Fibroblast of villous mesenchyme (primary cell): Measurements from ENCODE around the gene SYNC. TPM values are rescaled to one million over a fixed set of nuclear protein-coding genes. Genes with fewer than 3 reads are reported as not detected.
"Not testable (repeated sequence)": the region's sequence is repeated elsewhere in the genome, so short reads cannot be mapped to it uniquely, and the experiment has no call there.

Experiments
- DNase-seq: peaks from one replicate; pipeline ENCODE4 v3.0.0-alpha.2; 2010; ENCODE audit warnings: low read depth
- H3K4me3 ChIP-seq: 2 replicates; pipeline ENCODE4 v1.5.1; 2011; ENCODE audit warnings: low read depth, mild to moderate bottlenecking, low read length
- CTCF ChIP-seq: IDR thresholded peaks from 2 replicates; pipeline ENCODE4 v1.5.1; 2012; ENCODE audit warnings: low read depth, mild to moderate bottlenecking, low read length; ENCODE audit not compliant: insufficient read depth
- small RNA-seq: library from RNA; depleted of rRNA; stranded (forward); fragments of <200 nt; gene quantifications from one replicate; pipeline ENCODE3, GENCODE V24; 2012
- total RNA-seq: library from RNA; depleted of rRNA; stranded (reverse); fragments of >200 nt; gene quantifications from 2 replicates; pipeline ENCODE4 v1.2.3, GENCODE V29; 2012

The SYNC gene
- total RNA-seq, 1 donor = 72.5 TPM

DNA sequence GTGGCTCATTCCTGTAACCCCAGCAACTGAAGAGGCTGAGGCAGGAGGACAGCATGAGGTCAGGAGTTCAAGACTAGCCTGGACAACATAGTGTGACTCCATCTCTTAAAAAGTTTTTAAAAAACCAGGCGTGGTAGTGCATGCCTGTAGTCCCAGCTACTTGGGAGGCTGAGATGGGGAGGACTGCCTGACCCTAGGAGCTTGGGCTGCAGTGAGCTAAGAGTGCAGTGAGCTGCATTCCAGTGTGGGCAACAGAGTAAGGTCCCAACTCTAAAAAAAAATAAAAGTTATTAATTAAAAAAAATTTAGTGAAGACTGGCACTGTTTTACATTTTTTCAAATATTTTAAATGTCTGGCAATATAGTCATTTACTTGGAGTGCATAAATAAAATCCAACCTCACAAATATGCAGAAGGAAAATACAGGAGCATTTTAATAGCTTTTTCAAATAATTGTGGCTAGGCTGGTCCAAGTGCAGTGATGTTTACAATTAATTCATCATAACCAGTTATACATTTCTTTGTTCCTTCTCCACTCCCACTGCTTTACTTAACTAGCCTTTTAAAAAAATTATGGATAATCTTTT lies 63.0 kb downstream of the SYNC start:
- DNase-seq = peak; percentile 18
- H3K4me3 ChIP-seq = no peak overlapping the region
- TF ChIP-seq CTCF = no peak

- no peak overlapping the region for H3K4me3 ChIP-seq
- TF ChIP-seq CTCF = no peak
- DNase-seq = no peak
Observed at GRCh38 chr1:32636914-32637645, 65.5 kb downstream of the SYNC start.

DNA sequence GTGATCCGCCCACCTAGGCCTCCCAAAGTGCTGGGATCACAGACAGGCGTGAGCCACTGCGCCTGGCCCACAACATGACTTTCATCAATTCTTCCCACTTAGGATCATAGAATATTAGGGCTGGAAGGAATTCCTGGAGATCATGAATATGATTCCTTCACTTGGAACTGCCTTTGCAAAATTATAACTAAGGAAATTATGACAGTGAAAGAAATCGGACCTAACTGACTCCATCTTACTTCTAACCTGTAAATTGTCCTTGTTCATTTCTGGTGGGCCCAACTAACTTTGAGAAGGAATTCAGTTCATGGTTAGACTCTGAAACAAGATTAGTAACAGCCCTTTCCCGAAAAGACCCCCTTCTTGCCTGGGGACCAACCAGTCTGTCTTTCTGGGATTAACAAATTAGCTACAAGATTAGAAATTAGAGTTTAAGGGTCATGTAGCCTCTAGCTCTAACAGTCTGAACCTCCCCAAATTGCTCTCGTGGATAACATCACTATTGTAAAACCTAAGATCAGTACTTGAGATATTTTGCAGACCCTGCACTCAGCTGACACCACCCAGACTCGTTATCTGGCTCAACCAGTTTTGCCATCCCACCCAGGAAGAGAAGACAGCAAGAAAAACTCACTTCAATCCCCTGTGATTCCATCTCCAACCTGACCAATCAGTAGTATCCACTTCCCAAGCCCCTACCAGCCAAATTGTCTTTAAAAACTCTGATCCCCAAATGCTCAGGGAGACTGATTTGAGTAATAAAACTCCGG lies 66.9 kb downstream of the SYNC start:
- no peak for TF ChIP-seq CTCF
- no peak overlapping the region for H3K4me3 ChIP-seq
- DNase-seq = no peak

GRCh38 chr1:32632829-32633228 lies 69.7 kb downstream of the SYNC start:
- DNase-seq = no peak
- TF ChIP-seq CTCF = no peak
- no peak overlapping the region for H3K4me3 ChIP-seq

DNA sequence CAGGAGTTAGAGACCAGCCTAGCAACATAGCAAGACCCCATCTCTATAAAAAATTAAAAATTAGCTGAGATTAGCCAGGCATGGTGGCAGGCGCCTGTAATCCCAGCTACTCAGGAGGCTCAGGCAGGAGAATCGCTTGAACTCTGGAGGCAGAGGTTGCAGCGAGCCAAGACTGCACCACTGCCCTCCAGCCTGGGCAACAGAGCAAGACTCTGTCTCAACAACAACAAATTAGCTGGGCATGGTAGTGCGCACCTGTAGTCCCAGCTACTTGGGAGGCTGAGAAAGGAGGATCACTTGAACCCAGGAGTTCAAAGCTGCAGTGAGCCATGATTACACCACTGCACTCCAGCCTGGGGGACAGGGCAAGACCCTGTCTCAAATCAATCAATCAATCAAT lies 72.4 kb downstream of the SYNC start:
- H3K4me3 ChIP-seq = not testable (repeated sequence)

More for the DNA sequence above, 72.4 kb downstream of the SYNC start:
- DNase-seq = not testable (repeated sequence)

Small RNAs within 50 kb of the gene (small RNA-seq; reads per million reads assigned to genes)
- gene RF00019 = not detected

Other genes with a start within 250 kb of the SYNC start
- not detected in 2 replicates for gene ZBTB8B, start 237.7 kb downstream of the SYNC start, total RNA-seq
- gene ZBTB8A, start 163.3 kb downstream of the SYNC start, total RNA-seq = 5.2 and 5.6 TPM in 2 replicates
- 34.5 and 44.5 TPM in 2 replicates for gene ZBTB8OS, start 52.2 kb downstream of the SYNC start, total RNA-seq
- gene RBBP4, start 51.6 kb downstream of the SYNC start, total RNA-seq = 98.9 and 138 TPM in 2 replicates
- gene YARS1, start 114.6 kb upstream of the SYNC start, total RNA-seq = 137 and 182 TPM in 2 replicates
- gene S100PBP, start 114.9 kb upstream of the SYNC start, total RNA-seq = 32.9 and 46.6 TPM in 2 replicates
- gene FNDC5, start 168.1 kb upstream of the SYNC start, total RNA-seq = 0.43 and 0.64 TPM in 2 replicates
- not detected in 2 replicates for gene HPCA, start 183.7 kb upstream of the SYNC start, total RNA-seq
- 9.9 and 17.4 TPM in 2 replicates for gene TMEM54, start 198.6 kb upstream of the SYNC start, total RNA-seq